SK-N-SH treated with all-trans-retinoic acid at 6 μM for 48 hours (cell line): ENCODE measurements around the gene NUP214.

Experiments
- ARNTL ChIP-seq: fragments of 450-650 bp; formaldehyde crosslinking; IDR thresholded peaks from 2 replicates; pipeline ENCODE4 v1.5.0; 2020; ENCODE audit warnings: low read depth, mild to moderate bottlenecking, moderate library complexity, borderline replicate concordance
- BACH2 ChIP-seq: fragments of 250-450 bp; sonication (Bioruptor Pico); IDR thresholded peaks from 2 replicates; pipeline ENCODE4 v1.9.0; 2021; ENCODE audit warnings: mild to moderate bottlenecking, borderline replicate concordance
- GLIS3 ChIP-seq: fragments of 250-450 bp; sonication (Bioruptor Pico); IDR thresholded peaks from 2 replicates; pipeline ENCODE4 v1.5.0; 2020; ENCODE audit warnings: mild to moderate bottlenecking, moderate library complexity
- ISL1 ChIP-seq: fragments of 250-450 bp; sonication (Bioruptor Pico); IDR thresholded peaks from 2 replicates; pipeline ENCODE4 v2.1.2; 2022; ENCODE audit warnings: mild to moderate bottlenecking, moderate library complexity
- PPARA ChIP-seq: fragments of 250-450 bp; sonication (Bioruptor Pico); IDR thresholded peaks from 2 replicates; pipeline ENCODE4 v1.5.0; 2020; ENCODE audit warnings: mild to moderate bottlenecking, borderline replicate concordance
- RARB ChIP-seq: fragments of 250-450 bp; sonication (Bioruptor Pico); IDR thresholded peaks from 2 replicates; pipeline ENCODE4 v1.8.0; 2021; ENCODE audit warnings: mild to moderate bottlenecking, moderate library complexity
- SNAI2 ChIP-seq: fragments of 250-450 bp; sonication (Bioruptor Pico); IDR thresholded peaks from 2 replicates; pipeline ENCODE4 v1.5.0; 2020; ENCODE audit warnings: mild to moderate bottlenecking, moderate library complexity
- ZC3H10 ChIP-seq: fragments of 250-450 bp; sonication (Bioruptor Pico); IDR thresholded peaks from 2 replicates; pipeline ENCODE4 v1.5.1; 2021; ENCODE audit warnings: mild to moderate bottlenecking, moderate library complexity
- ZFP3 ChIP-seq: fragments of 250-450 bp; sonication (Bioruptor Pico); IDR thresholded peaks from 2 replicates; pipeline ENCODE4 v1.5.0; 2020; ENCODE audit warnings: mild to moderate bottlenecking, moderate library complexity
- ZFP30 ChIP-seq: fragments of 450-650 bp; formaldehyde crosslinking; IDR thresholded peaks from 2 replicates; pipeline ENCODE4 v1.5.0; 2022; ENCODE audit warnings: mild to moderate bottlenecking, moderate library complexity
- ZNF565 ChIP-seq: fragments of 450-650 bp; formaldehyde crosslinking; conservative IDR thresholded peaks from 2 replicates; pipeline ENCODE4 v1.5.0; 2020; ENCODE audit warnings: low read depth, mild to moderate bottlenecking, moderate library complexity
- TF ChIP-seq, protein P1 (sequence below): fragments of 250-450 bp; sonication (Bioruptor Pico); IDR thresholded peaks from 2 replicates; pipeline ENCODE4 v1.8.0; 2021; ENCODE audit warnings: low read depth, mild to moderate bottlenecking, moderate library complexity, borderline replicate concordance
- TF ChIP-seq, protein P2 (sequence below): fragments of 250-450 bp; sonication (Bioruptor Pico); IDR thresholded peaks from 2 replicates; pipeline ENCODE4 v1.8.0; 2020; ENCODE audit warnings: mild to moderate bottlenecking, moderate library complexity, borderline replicate concordance
- TF ChIP-seq, protein P3 (sequence below): fragments of 250-450 bp; sonication (Bioruptor Pico); IDR thresholded peaks from 2 replicates; pipeline ENCODE4 v1.5.1; 2020; ENCODE audit warnings: low read depth, mild to moderate bottlenecking, moderate library complexity

DNA sequence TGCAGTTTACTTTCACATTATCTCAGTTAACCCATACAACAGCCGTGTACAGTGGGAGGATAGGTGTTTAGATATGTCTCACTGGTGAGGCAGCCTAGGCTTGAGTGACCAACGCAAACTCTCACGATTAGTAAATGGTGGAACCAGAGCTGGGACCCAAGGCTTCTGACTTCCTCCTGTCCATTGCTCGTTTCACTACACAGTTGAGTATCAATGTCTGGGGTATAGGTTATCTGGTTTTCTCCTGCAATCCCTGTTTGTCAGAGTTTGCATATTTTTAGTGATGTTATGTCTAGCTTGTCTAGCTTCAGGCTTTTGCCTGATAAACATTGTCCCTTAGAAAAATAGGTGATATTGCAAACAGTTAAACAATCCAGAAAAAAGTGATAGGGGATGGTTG lies 62.6 kb downstream of the NUP214 start:
- TF ChIP-seq, protein P1, sequence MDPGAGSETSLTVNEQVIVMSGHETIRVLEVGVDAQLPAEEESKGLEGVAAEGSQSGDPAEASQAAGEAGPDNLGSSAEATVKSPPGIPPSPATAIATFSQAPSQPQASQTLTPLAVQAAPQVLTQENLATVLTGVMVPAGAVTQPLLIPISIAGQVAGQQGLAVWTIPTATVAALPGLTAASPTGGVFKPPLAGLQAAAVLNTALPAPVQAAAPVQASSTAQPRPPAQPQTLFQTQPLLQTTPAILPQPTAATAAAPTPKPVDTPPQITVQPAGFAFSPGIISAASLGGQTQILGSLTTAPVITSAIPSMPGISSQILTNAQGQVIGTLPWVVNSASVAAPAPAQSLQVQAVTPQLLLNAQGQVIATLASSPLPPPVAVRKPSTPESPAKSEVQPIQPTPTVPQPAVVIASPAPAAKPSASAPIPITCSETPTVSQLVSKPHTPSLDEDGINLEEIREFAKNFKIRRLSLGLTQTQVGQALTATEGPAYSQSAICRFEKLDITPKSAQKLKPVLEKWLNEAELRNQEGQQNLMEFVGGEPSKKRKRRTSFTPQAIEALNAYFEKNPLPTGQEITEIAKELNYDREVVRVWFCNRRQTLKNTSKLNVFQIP (CRISPR knock-in tag), result no peak
- TF ChIP-seq PPARA (no peak), ZFP3 (no peak), GLIS3 (CRISPR knock-in tag) (no peak), RARB (no peak), ZFP30 (CRISPR knock-in tag) (no peak), ZNF565 (CRISPR knock-in tag) (no peak), ARNTL (CRISPR knock-in tag) (no peak), ISL1 (CRISPR knock-in tag) (no peak), ZC3H10 (CRISPR knock-in tag) (no peak), SNAI2 (CRISPR knock-in tag) (no peak), BACH2 (CRISPR knock-in tag) (no peak)
- TF ChIP-seq, protein P2, sequence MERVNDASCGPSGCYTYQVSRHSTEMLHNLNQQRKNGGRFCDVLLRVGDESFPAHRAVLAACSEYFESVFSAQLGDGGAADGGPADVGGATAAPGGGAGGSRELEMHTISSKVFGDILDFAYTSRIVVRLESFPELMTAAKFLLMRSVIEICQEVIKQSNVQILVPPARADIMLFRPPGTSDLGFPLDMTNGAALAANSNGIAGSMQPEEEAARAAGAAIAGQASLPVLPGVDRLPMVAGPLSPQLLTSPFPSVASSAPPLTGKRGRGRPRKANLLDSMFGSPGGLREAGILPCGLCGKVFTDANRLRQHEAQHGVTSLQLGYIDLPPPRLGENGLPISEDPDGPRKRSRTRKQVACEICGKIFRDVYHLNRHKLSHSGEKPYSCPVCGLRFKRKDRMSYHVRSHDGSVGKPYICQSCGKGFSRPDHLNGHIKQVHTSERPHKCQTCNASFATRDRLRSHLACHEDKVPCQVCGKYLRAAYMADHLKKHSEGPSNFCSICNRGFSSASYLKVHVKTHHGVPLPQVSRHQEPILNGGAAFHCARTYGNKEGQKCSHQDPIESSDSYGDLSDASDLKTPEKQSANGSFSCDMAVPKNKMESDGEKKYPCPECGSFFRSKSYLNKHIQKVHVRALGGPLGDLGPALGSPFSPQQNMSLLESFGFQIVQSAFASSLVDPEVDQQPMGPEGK (CRISPR knock-in tag), result no peak
- TF ChIP-seq, protein P3, sequence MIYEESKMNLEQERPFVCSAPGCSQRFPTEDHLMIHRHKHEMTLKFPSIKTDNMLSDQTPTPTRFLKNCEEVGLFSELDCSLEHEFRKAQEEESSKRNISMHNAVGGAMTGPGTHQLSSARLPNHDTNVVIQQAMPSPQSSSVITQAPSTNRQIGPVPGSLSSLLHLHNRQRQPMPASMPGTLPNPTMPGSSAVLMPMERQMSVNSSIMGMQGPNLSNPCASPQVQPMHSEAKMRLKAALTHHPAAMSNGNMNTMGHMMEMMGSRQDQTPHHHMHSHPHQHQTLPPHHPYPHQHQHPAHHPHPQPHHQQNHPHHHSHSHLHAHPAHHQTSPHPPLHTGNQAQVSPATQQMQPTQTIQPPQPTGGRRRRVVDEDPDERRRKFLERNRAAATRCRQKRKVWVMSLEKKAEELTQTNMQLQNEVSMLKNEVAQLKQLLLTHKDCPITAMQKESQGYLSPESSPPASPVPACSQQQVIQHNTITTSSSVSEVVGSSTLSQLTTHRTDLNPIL (CRISPR knock-in tag), result no peak
